Measurements from ENCODE around the gene KDM4C.

DNA sequence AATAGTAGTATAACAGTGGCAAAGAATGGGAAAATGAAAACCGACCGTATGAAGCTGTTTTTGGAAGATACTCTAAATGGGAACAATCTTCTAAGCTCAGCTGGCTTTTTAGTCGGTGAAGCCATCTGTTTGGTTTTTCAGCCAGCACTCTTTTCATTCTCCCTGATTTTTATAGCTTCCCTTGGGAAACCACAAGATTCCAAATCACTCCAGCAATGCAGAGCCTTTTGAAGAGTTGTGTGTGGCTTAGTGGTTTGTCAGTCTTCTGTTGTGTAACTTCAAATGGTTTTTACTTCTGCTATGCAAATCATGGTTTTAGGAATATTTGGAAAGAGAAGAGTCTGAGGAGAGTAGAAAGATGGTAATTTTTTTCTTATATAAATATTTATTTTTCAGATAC is 180.7 kb downstream of the KDM4C start:
- TF ChIP-seq POLR2A (IDR thresholded peaks at IDR 0.05) (no peak), POLR2AphosphoS5 (IDR thresholded peaks at IDR 0.05) (no peak)
- TF ChIP-seq, protein P1, sequence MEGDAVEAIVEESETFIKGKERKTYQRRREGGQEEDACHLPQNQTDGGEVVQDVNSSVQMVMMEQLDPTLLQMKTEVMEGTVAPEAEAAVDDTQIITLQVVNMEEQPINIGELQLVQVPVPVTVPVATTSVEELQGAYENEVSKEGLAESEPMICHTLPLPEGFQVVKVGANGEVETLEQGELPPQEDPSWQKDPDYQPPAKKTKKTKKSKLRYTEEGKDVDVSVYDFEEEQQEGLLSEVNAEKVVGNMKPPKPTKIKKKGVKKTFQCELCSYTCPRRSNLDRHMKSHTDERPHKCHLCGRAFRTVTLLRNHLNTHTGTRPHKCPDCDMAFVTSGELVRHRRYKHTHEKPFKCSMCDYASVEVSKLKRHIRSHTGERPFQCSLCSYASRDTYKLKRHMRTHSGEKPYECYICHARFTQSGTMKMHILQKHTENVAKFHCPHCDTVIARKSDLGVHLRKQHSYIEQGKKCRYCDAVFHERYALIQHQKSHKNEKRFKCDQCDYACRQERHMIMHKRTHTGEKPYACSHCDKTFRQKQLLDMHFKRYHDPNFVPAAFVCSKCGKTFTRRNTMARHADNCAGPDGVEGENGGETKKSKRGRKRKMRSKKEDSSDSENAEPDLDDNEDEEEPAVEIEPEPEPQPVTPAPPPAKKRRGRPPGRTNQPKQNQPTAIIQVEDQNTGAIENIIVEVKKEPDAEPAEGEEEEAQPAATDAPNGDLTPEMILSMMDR (IDR thresholded peaks at IDR 0.05 in 8 of 11, conservative IDR thresholded peaks at IDR 0.05 in 3 of 11), result no peak
